ENCODE data around the gene CABLES1.
A peak's percentile ranks its signal among the peaks of the same experiment; 100 is the strongest.

Gene CABLES1

GRCh38 chr18:23230686-23231085 is 95.4 kb downstream of the CABLES1 start:
- peak overlapping the region; percentile 75 for H3K27ac ChIP-seq (replicated peaks)
- no peaks in the 10 kb centered on the region for H3K27me3 ChIP-seq (ENCODE audit: insufficient read depth, poor library complexity, severe bottlenecking)
- no peak for TF ChIP-seq CTCF (IDR thresholded peaks at IDR 0.05; ENCODE audit: insufficient read depth, low read length)
- no peak for TF ChIP-seq SPI1 (IDR thresholded peaks at IDR 0.05; ENCODE audit: borderline replicate concordance, low read depth)
- no peak for TF ChIP-seq GABPA (IDR thresholded peaks at IDR 0.05; ENCODE audit: low read depth)
- no peak for TF ChIP-seq POLR2AphosphoS5 (IDR thresholded peaks at IDR 0.05; ENCODE audit: low read depth)
- TF ChIP-seq, protein P1, sequence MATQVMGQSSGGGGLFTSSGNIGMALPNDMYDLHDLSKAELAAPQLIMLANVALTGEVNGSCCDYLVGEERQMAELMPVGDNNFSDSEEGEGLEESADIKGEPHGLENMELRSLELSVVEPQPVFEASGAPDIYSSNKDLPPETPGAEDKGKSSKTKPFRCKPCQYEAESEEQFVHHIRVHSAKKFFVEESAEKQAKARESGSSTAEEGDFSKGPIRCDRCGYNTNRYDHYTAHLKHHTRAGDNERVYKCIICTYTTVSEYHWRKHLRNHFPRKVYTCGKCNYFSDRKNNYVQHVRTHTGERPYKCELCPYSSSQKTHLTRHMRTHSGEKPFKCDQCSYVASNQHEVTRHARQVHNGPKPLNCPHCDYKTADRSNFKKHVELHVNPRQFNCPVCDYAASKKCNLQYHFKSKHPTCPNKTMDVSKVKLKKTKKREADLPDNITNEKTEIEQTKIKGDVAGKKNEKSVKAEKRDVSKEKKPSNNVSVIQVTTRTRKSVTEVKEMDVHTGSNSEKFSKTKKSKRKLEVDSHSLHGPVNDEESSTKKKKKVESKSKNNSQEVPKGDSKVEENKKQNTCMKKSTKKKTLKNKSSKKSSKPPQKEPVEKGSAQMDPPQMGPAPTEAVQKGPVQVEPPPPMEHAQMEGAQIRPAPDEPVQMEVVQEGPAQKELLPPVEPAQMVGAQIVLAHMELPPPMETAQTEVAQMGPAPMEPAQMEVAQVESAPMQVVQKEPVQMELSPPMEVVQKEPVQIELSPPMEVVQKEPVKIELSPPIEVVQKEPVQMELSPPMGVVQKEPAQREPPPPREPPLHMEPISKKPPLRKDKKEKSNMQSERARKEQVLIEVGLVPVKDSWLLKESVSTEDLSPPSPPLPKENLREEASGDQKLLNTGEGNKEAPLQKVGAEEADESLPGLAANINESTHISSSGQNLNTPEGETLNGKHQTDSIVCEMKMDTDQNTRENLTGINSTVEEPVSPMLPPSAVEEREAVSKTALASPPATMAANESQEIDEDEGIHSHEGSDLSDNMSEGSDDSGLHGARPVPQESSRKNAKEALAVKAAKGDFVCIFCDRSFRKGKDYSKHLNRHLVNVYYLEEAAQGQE (IDR thresholded peaks at IDR 0.05; ENCODE audit: insufficient replicate concordance, low read depth), result no peak
- no peak overlapping the region for H3K4me3 ChIP-seq (replicated peaks; ENCODE audit: insufficient read depth, low read length)
- DNase-seq (ENCODE audit: low read depth in 1 of 2, low spot score in 1 of 2), result no peak

- TF ChIP-seq, protein P1 (IDR thresholded peaks at IDR 0.05; ENCODE audit: insufficient replicate concordance, low read depth), result no peak
- TF ChIP-seq POLR2AphosphoS5 (IDR thresholded peaks at IDR 0.05; ENCODE audit: low read depth) (peak; percentile 81), SPI1 (IDR thresholded peaks at IDR 0.05; ENCODE audit: borderline replicate concordance, low read depth) (peak; percentile 95), CTCF (IDR thresholded peaks at IDR 0.05; ENCODE audit: insufficient read depth, low read length) (no peak), GABPA (IDR thresholded peaks at IDR 0.05; ENCODE audit: low read depth) (peak; percentile 38)
- H3K27me3 ChIP-seq (ENCODE audit: insufficient read depth, poor library complexity, severe bottlenecking), result no peaks in the 10 kb centered on the region
- no peak overlapping the region for H3K4me3 ChIP-seq (replicated peaks; ENCODE audit: insufficient read depth, low read length)
- DNase-seq (ENCODE audit: low read depth in 1 of 2, low spot score in 1 of 2), result peak; percentile 98 to 99
- H3K27ac ChIP-seq (replicated peaks), result peak overlapping the region; percentile 75
Observed at GRCh38 chr18:23231340-23232021, 96.2 kb downstream of the CABLES1 start.

- Histone ChIP-seq H3K4me3 (replicated peaks; ENCODE audit: insufficient read depth, low read length) (no peak overlapping the region), H3K27ac (replicated peaks) (no peak overlapping the region), H3K27me3 (ENCODE audit: insufficient read depth, poor library complexity, severe bottlenecking) (no peaks in the 10 kb centered on the region)
- no peak for DNase-seq (ENCODE audit: low read depth in 1 of 2, low spot score in 1 of 2)
- TF ChIP-seq GABPA (IDR thresholded peaks at IDR 0.05; ENCODE audit: low read depth) (no peak), POLR2AphosphoS5 (IDR thresholded peaks at IDR 0.05; ENCODE audit: low read depth) (no peak), SPI1 (IDR thresholded peaks at IDR 0.05; ENCODE audit: borderline replicate concordance, low read depth) (no peak), CTCF (IDR thresholded peaks at IDR 0.05; ENCODE audit: insufficient read depth, low read length) (no peak)
- TF ChIP-seq, protein P1 (IDR thresholded peaks at IDR 0.05; ENCODE audit: insufficient replicate concordance, low read depth), result no peak
Observed at GRCh38 chr18:23232331-23232730, 97.0 kb downstream of the CABLES1 start.

All from HL-60 (cell line).